GM12892 (cell line): ENCODE data around the gene SCG2.

Source experiments
- POLR2A ChIP-seq: IDR thresholded peaks from 2 replicates; pipeline ENCODE4 v1.6.1; 2011; ENCODE audit warnings: low read depth, low read length, control low read depth
- POLR2AphosphoS5 ChIP-seq: IDR thresholded peaks from 2 replicates; pipeline ENCODE4 v1.6.1; 2011; ENCODE audit warnings: low read depth, low read length, control low read depth
- TAF1 ChIP-seq: IDR thresholded peaks from 2 replicates; pipeline ENCODE4 v1.6.1; 2011; ENCODE audit warnings: low read depth, mild to moderate bottlenecking, control low read depth, low read length, borderline replicate concordance

GRCh38 chr2:223601932-223602666 lies at the start of gene SCG2:
- no peak for TF ChIP-seq POLR2A
- no peak for TF ChIP-seq POLR2AphosphoS5
- TF ChIP-seq TAF1: no peak
